Upper lobe of right lung (tissue), 1 donor: Measurements from ENCODE around the gene POLA2. TPM values are rescaled to one million over a fixed set of nuclear protein-coding genes. Genes with fewer than 3 reads are reported as not detected.

Experiments used
- ATAC-seq: fragments of 200-7000 bp; cut with Tn5 transposase; one replicate; pipeline ENCODE4 v1.9.1; 2020; ENCODE audit warnings: mild to moderate bottlenecking, moderate library complexity
- DNase-seq: peaks from one replicate; pipeline ENCODE4 v3.0.0-alpha.2; 2020
- H3K27ac ChIP-seq: fragments of 200-600 bp; one replicate; pipeline ENCODE4 v1.8.0; 2022
- H3K27me3 ChIP-seq: fragments of 200-600 bp; one replicate; pipeline ENCODE4 v1.8.0; 2022; ENCODE audit warnings: mild to moderate bottlenecking
- H3K36me3 ChIP-seq: fragments of 200-600 bp; one replicate; pipeline ENCODE4 v1.8.0; 2022
- H3K4me1 ChIP-seq: fragments of 200-600 bp; one replicate; pipeline ENCODE4 v1.8.0; 2022
- H3K4me3 ChIP-seq: fragments of 200-600 bp; one replicate; pipeline ENCODE4 v1.8.0; 2022; ENCODE audit warnings: mild to moderate bottlenecking
- H3K9me3 ChIP-seq: fragments of 200-600 bp; one replicate; pipeline ENCODE4 v1.8.0; 2022
- intact Hi-C: fragments of 100-400 bp; cut with DNase I; formaldehyde crosslinking; loops from one replicate; pipeline ENCODE4 v1.11.0; 2022
- total RNA-seq: library from RNA; stranded (reverse); fragmentation: NEBNext Ultra II Directional; extraction: Animal tissue kit (Norgen Biotek cat#: 25700); gene quantifications from one replicate; pipeline ENCODE4 v1.2.1, GENCODE V29; 2021
- TF ChIP-seq, protein P1 (sequence below): fragments of 200-600 bp; IDR thresholded peaks from one replicate; pipeline ENCODE4 v1.8.0; 2022; ENCODE audit warnings: antibody characterized with exemption
- donor health status: DM: no; HTN: yes; CAD: no; lungs with severe emphysema.

Gene POLA2
- total RNA-seq, 1 donor from 2014 or later, result 9.5 TPM

- Histone ChIP-seq H3K4me3 (no peak overlapping the region), H3K27ac (peak overlapping the region; percentile 26), H3K36me3 (peaks cover 17% of the 10 kb centered on the region), H3K9me3 (no peaks in the 10 kb centered on the region), H3K27me3 (no peaks in the 10 kb centered on the region), H3K4me1 (peaks cover 7% of the 10 kb centered on the region)
- TF ChIP-seq, protein P1, sequence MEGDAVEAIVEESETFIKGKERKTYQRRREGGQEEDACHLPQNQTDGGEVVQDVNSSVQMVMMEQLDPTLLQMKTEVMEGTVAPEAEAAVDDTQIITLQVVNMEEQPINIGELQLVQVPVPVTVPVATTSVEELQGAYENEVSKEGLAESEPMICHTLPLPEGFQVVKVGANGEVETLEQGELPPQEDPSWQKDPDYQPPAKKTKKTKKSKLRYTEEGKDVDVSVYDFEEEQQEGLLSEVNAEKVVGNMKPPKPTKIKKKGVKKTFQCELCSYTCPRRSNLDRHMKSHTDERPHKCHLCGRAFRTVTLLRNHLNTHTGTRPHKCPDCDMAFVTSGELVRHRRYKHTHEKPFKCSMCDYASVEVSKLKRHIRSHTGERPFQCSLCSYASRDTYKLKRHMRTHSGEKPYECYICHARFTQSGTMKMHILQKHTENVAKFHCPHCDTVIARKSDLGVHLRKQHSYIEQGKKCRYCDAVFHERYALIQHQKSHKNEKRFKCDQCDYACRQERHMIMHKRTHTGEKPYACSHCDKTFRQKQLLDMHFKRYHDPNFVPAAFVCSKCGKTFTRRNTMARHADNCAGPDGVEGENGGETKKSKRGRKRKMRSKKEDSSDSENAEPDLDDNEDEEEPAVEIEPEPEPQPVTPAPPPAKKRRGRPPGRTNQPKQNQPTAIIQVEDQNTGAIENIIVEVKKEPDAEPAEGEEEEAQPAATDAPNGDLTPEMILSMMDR, result peak; percentile 71
- ATAC-seq (peak; percentile 95), DNase-seq (peak; percentile 68)
- intact Hi-C loops, result loop anchor here (5.0 kb wide), 1 partner anchor 52 kb away; no protein-coding TSS in a partner anchor
Measured at GRCh38 chr11:65274735-65275682, 13.2 kb downstream of the POLA2 start.

- no peaks in the 10 kb centered on the region for H3K9me3 ChIP-seq
- H3K4me1 ChIP-seq, result peaks cover 13% of the 10 kb centered on the region
- DNase-seq (no peak), ATAC-seq (no peak)
- no peaks in the 10 kb centered on the region for H3K27me3 ChIP-seq
- TF ChIP-seq, protein P1, result no peak
- H3K4me3 ChIP-seq, result no peak overlapping the region
- peaks cover 12% of the 10 kb centered on the region for H3K36me3 ChIP-seq
- peak overlapping the region; percentile 7 for H3K27ac ChIP-seq
- intact Hi-C loops, result loop anchor here (5.0 kb wide), 1 partner anchor 51 kb away; no protein-coding TSS in a partner anchor
Measured at GRCh38 chr11:65275906-65276305, 14.1 kb downstream of the POLA2 start.

GRCh38 chr11:65277631-65278277 is 16.0 kb downstream of the POLA2 start:
- TF ChIP-seq, protein P1, result no peak
- intact Hi-C loops, result loop anchor here (5.0 kb wide), 1 partner anchor 50 kb away; no protein-coding TSS in a partner anchor
- H3K27ac ChIP-seq, result no peak overlapping the region
- DNase-seq (no peak), ATAC-seq (no peak)
- no peak overlapping the region for H3K4me3 ChIP-seq
- H3K27me3 ChIP-seq, result no peaks in the 10 kb centered on the region
- peaks cover 22% of the 10 kb centered on the region for H3K36me3 ChIP-seq
- H3K9me3 ChIP-seq, result no peaks in the 10 kb centered on the region
- H3K4me1 ChIP-seq, result peaks cover 13% of the 10 kb centered on the region

- intact Hi-C loops, result loop anchor here (5.0 kb wide), 1 partner anchor 49 kb away; no protein-coding TSS in a partner anchor
Measured at GRCh38 chr11:65278356-65278755, 16.6 kb downstream of the POLA2 start.

DNA sequence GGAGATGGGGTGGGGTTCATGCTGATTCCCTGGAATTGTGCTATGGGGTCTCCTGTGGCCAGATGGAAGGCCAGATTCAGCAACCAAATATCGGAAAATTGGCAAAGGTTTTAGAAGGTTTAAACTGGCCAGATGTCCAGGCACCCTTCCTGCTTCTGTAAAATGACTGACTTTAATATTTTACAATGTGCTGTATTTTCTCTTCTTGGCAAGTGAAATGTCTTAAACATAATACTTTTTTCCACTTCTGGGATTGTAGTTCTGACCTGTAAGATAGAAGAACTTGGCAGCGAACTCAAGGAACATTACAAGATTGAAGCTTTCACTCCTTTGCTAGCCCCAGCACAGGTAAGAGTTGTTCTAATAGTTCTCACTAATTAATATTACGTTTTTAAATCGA is 17.5 kb downstream of the POLA2 start:
- no peaks in the 10 kb centered on the region for H3K27me3 ChIP-seq
- DNase-seq (peak; percentile 2), ATAC-seq (no peak)
- intact Hi-C loops, result loop anchor here (5.0 kb wide), 1 partner anchor 48 kb away; no protein-coding TSS in a partner anchor
- TF ChIP-seq, protein P1, result no peak
- peaks cover 24% of the 10 kb centered on the region for H3K36me3 ChIP-seq
- H3K9me3 ChIP-seq, result no peaks in the 10 kb centered on the region
- peaks cover 13% of the 10 kb centered on the region for H3K4me1 ChIP-seq
- H3K27ac ChIP-seq, result peak overlapping the region; percentile 38
- no peak overlapping the region for H3K4me3 ChIP-seq

More at GRCh38 chr11:65278356-65278755, 16.6 kb downstream of the POLA2 start:
- no peak for DNase-seq
- Histone ChIP-seq H3K36me3 (peaks cover 24% of the 10 kb centered on the region), H3K4me3 (no peak overlapping the region), H3K4me1 (peaks cover 13% of the 10 kb centered on the region), H3K27ac (no peak overlapping the region), H3K9me3 (no peaks in the 10 kb centered on the region), H3K27me3 (no peaks in the 10 kb centered on the region)
- no peak for ATAC-seq
- TF ChIP-seq, protein P1, result no peak
